Loucy (cell line): ENCODE results near the gene TGM3.

Source experiments
- CTCF ChIP-seq: fragments of 200-600 bp; sonication (generic); conservative IDR thresholded peaks from 2 replicates; pipeline ENCODE4 v1.5.1; 2014; ENCODE audit warnings: mild to moderate bottlenecking, antibody characterized with exemption, low read length
- EZH2phosphoT487 ChIP-seq: fragments of 200-600 bp; IDR thresholded peaks from 2 replicates; pipeline ENCODE4 v1.6.1; 2018; ENCODE audit warnings: antibody characterized with exemption, mild to moderate bottlenecking, moderate library complexity, borderline replicate concordance

DNA sequence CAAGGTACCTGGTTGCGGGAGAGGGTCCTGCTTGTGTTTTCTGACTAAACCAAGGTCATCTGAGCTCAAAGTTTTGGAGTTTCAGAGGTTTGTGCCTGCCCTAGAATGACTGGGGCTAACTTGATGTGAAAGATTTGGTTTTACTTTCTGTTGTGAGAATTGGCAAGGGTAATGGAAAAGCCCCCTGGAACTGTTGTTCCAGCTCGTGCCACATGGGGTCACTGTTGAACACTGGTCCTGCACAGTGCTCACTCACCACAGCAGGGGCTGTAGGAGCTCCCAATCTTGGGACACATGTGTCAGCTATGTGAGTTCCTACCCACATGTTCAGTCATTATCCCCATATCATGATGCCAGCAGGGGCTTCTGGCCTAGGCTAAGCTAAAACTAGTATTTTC is 91.4 kb downstream of the TGM3 start:
- TF ChIP-seq CTCF (peak; percentile 89), EZH2phosphoT487 (no peak)
